HCT116 (cell line): ENCODE results near the gene ERAP2. TPM values are rescaled to one million over a fixed set of nuclear protein-coding genes. Genes with fewer than 3 reads are reported as not detected.
A peak's percentile ranks its signal among the peaks of the same experiment; 100 is the strongest.

ENCODE experiments used
- ATAC-seq: fragments of 200-7000 bp; cut with Tn5 transposase; 2 replicates; pipeline ENCODE4 v1.9.1; 2020; ENCODE audit warnings: mild to moderate bottlenecking, moderate library complexity
- BruUV-seq: library from RNA; stranded (reverse); fragments of 400-500 nt; replicated peaks from 2 replicates; lab custom pipeline; 2021; lab: Mats Ljungman, UMichigan
- CTCF ChIA-PET: fragments of 300-600 bp; sonication (Branson Sonifier 250); formaldehyde crosslinking; loops from one replicate; lab custom pipeline; 2021; ENCODE audit warnings: antibody characterized with exemption; lab: Charles Lee
- POLR2A ChIA-PET: fragments of 300-600, 350-600 bp; sonication (Branson Sonifier 250); formaldehyde crosslinking; loops from one replicate; lab custom pipeline; 2021; ENCODE audit warnings: antibody characterized with exemption; lab: Charles Lee
- RAD21 ChIA-PET, 2 experiments: fragments of 300-600 bp; sonication (Branson Sonifier 250); formaldehyde crosslinking; loops; one replicate each; lab custom pipeline; 2023; ENCODE audit warnings: low total read pairs in 2 of 2; ENCODE audit not compliant: uncharacterized antibody in 2 of 2, unreplicated experiment in 2 of 2, low non-redundant PET in 1 of 2; lab: Charles Lee
- DNase-seq: peaks from one replicate; pipeline ENCODE4 v3.0.0-alpha.2; 2010; ENCODE audit warnings: low read depth, low spot score
- H2AFZ ChIP-seq: fragments of 200-600 bp; shearing (Covaris generic), sonication (generic); 2 replicates; pipeline ENCODE4 v1.6.1; 2017; ENCODE audit warnings: low read depth, mixed run types, mixed read lengths, antibody characterized with exemption, low read length; ENCODE audit not compliant: poor library complexity, severe bottlenecking
- H3K27ac ChIP-seq: 2 replicates; pipeline ENCODE4 v1.5.1; 2012; ENCODE audit warnings: low read depth, low read length
- H3K27me3 ChIP-seq: fragments of 200-600 bp; sonication (generic); 2 replicates; pipeline ENCODE4 v1.6.1; 2016; ENCODE audit warnings: mixed run types, low read length, mixed read lengths; ENCODE audit not compliant: insufficient read depth
- H3K36me3 ChIP-seq, 2 experiments: fragments of 200-500 bp in 1 of 2; fragments of 200-600 bp in 1 of 2; sonication (Bioruptor generic) in 1 of 2; sonication (generic) in 1 of 2; 2 replicates each; pipeline versions ENCODE4 v1.5.1 to v1.6.1; 2014 to 2016; ENCODE audit warnings: low read length in 2 of 2, inconsistent platforms in 1 of 2, mixed read lengths in 1 of 2, mixed run types in 1 of 2; ENCODE audit not compliant: insufficient read depth in 2 of 2, control insufficient read depth in 1 of 2
- H3K4me1 ChIP-seq, 2 experiments: fragments of 200-600 bp in 1 of 2; sonication (generic) in 1 of 2; 2 replicates each; pipeline versions ENCODE4 v1.5.1 to v1.6.1; 2012 to 2017; ENCODE audit warnings: low read length in 2 of 2, inconsistent platforms in 1 of 2, mild to moderate bottlenecking in 1 of 2, mixed read lengths in 1 of 2, mixed run types in 1 of 2, moderate library complexity in 1 of 2; ENCODE audit not compliant: insufficient read depth in 2 of 2, control insufficient read depth in 1 of 2
- H3K4me2 ChIP-seq: fragments of 200-600 bp; sonication (generic); 2 replicates; pipeline ENCODE4 v1.6.1; 2017; ENCODE audit warnings: mixed run types, low read length, mixed read lengths
- H3K4me3 ChIP-seq, 2 experiments: fragments of 200-600 bp in 1 of 2; sonication (generic) in 1 of 2; replicated peaks in 1 of 2; 2 replicates each; pipeline ENCODE4 v1.5.1; 2011 to 2016; ENCODE audit warnings: low read length in 2 of 2, control low read depth in 1 of 2, low read depth in 1 of 2, mild to moderate bottlenecking in 1 of 2, mixed read lengths in 1 of 2, mixed run types in 1 of 2
- H3K79me2 ChIP-seq: fragments of 200-600 bp; sonication (generic); 2 replicates; pipeline ENCODE4 v1.6.1; 2017; ENCODE audit warnings: mild to moderate bottlenecking, mixed run types, low read length, moderate library complexity, mixed read lengths; ENCODE audit not compliant: insufficient read depth
- H3K9ac ChIP-seq: fragments of 200-600 bp; sonication (generic); 2 replicates; pipeline ENCODE4 v1.6.1; 2016; ENCODE audit warnings: low read length, mixed read lengths
- H3K9me2 ChIP-seq: fragments of 200-600 bp; sonication (generic), shearing (Covaris generic); 2 replicates; pipeline ENCODE4 v1.6.1; 2017; ENCODE audit warnings: mixed run types, mild to moderate bottlenecking, moderate library complexity; ENCODE audit not compliant: insufficient read depth
- H3K9me3 ChIP-seq, 2 experiments: fragments of 200-500 bp in 1 of 2; fragments of 200-600 bp in 1 of 2; sonication (Bioruptor generic) in 1 of 2; sonication (generic) in 1 of 2; 2 replicates each; pipeline ENCODE4 v1.6.1; 2014 to 2017; ENCODE audit warnings: low read length in 2 of 2, mixed read lengths in 2 of 2, inconsistent platforms in 1 of 2, low read depth in 1 of 2, mild to moderate bottlenecking in 1 of 2, mixed run types in 1 of 2, moderate library complexity in 1 of 2; ENCODE audit not compliant: control insufficient read depth in 1 of 2, insufficient read depth in 1 of 2
- H4K20me1 ChIP-seq: fragments of 200-600 bp; sonication (generic), shearing (Covaris generic); 2 replicates; pipeline ENCODE4 v1.6.1; 2017; ENCODE audit warnings: mixed run types, mild to moderate bottlenecking, moderate library complexity; ENCODE audit not compliant: insufficient read depth
- ATF3 ChIP-seq: IDR thresholded peaks from 2 replicates; pipeline ENCODE4 v1.6.1; 2012
- CBX3 ChIP-seq: IDR thresholded peaks from 2 replicates; pipeline ENCODE4 v1.6.1; 2012; ENCODE audit warnings: low read depth
- CEBPB ChIP-seq: IDR thresholded peaks from 2 replicates; pipeline ENCODE4 v1.6.1; 2012; ENCODE audit warnings: low read depth
- CTCF ChIP-seq, 3 experiments: fragments of 200-600 bp in 1 of 3; sonication (generic) in 1 of 3; IDR thresholded peaks in 2 of 3; conservative IDR thresholded peaks in 1 of 3; 2 replicates each; pipeline ENCODE4 v1.5.1; 2012 to 2017; ENCODE audit warnings: low read depth in 2 of 3, low read length in 2 of 3, antibody characterized with exemption in 1 of 3, borderline replicate concordance in 1 of 3, control low read depth in 1 of 3, mild to moderate bottlenecking in 1 of 3, mixed read lengths in 1 of 3, mixed run types in 1 of 3, moderate library complexity in 1 of 3; ENCODE audit not compliant: insufficient read depth in 1 of 3
- EGR1 ChIP-seq: IDR thresholded peaks from 2 replicates; pipeline ENCODE4 v1.6.1; 2012; ENCODE audit warnings: low read depth
- ELF1 ChIP-seq: IDR thresholded peaks from 2 replicates; pipeline ENCODE4 v1.6.1; 2012; ENCODE audit warnings: low read depth, borderline replicate concordance
- EZH2phosphoT487 ChIP-seq: fragments of 200-600 bp; IDR thresholded peaks from 2 replicates; pipeline ENCODE4 v1.6.1; 2018; ENCODE audit warnings: antibody characterized with exemption, borderline replicate concordance
- FOSL1 ChIP-seq: IDR thresholded peaks from 2 replicates; pipeline ENCODE4 v1.6.1; 2012; ENCODE audit warnings: low read depth
- MAX ChIP-seq: IDR thresholded peaks from 2 replicates; pipeline ENCODE4 v1.6.1; 2012
- POLR2A ChIP-seq: IDR thresholded peaks from 2 replicates; pipeline ENCODE4 v1.7.0; 2011; ENCODE audit warnings: borderline replicate concordance; ENCODE audit not compliant: insufficient read depth, insufficient read length; ENCODE audit errors: extremely low read depth
- POLR2AphosphoS5 ChIP-seq: IDR thresholded peaks from 2 replicates; pipeline ENCODE4 v1.6.1; 2011; ENCODE audit warnings: mild to moderate bottlenecking, low read depth, low read length, moderate library complexity
- RAD21 ChIP-seq: IDR thresholded peaks from 2 replicates; pipeline ENCODE4 v1.6.1; 2012; ENCODE audit warnings: low read depth, mild to moderate bottlenecking
- SIN3A ChIP-seq: IDR thresholded peaks from 2 replicates; pipeline ENCODE4 v1.6.1; 2012; ENCODE audit warnings: low read depth
- SP1 ChIP-seq: IDR thresholded peaks from 2 replicates; pipeline ENCODE4 v1.6.1; 2012; ENCODE audit warnings: low read depth
- SRF ChIP-seq: IDR thresholded peaks from 2 replicates; pipeline ENCODE4 v1.6.1; 2012; ENCODE audit warnings: low read depth
- TCF7L2 ChIP-seq: IDR thresholded peaks from 2 replicates; pipeline ENCODE4 v1.7.0; 2011; ENCODE audit warnings: borderline replicate concordance, inconsistent platforms; ENCODE audit not compliant: insufficient read depth, insufficient read length; ENCODE audit errors: extremely low read depth
- YY1 ChIP-seq: IDR thresholded peaks from 2 replicates; pipeline ENCODE4 v1.6.1; 2011; ENCODE audit warnings: low read length, low read depth, moderate library complexity, mild to moderate bottlenecking; ENCODE audit not compliant: insufficient replicate concordance; ENCODE audit errors: extremely low read depth
- ZBTB33 ChIP-seq: IDR thresholded peaks from 2 replicates; pipeline ENCODE4 v1.6.1; 2011; ENCODE audit warnings: mild to moderate bottlenecking, low read length, moderate library complexity; ENCODE audit not compliant: insufficient replicate concordance; ENCODE audit errors: extremely low read depth
- ZFX ChIP-seq: fragments of 450-650 bp; IDR thresholded peaks from 2 replicates; pipeline ENCODE4 v1.6.1; 2017
- intact Hi-C: fragments of 100-400 bp; cut with micrococcal nuclease; formaldehyde crosslinking; loops from 2 replicates; pipeline ENCODE4 v1.10.0; 2022
- total RNA-seq: library from RNA; stranded (reverse); gene quantifications from one replicate; pipeline ENCODE4 v1.2.1, GENCODE V29; 2021; ENCODE audit not compliant: unreplicated experiment

The ERAP2 gene
- total RNA-seq, 1 experiment from 2014 or later: 2.2 TPM

- no peak for TF ChIP-seq ZBTB33
- no peak for TF ChIP-seq ATF3
- TF ChIP-seq SP1: peak; percentile 6; the same call in 1 of the 2 replicates
- peak; percentile 65 for TF ChIP-seq FOSL1
These were observed 91.8 kb downstream of the ERAP2 start (continued) for GRCh38 chr5:96968074-96968473.

GRCh38 chr5:96968614-96969013 is 92.3 kb downstream of the ERAP2 start:
- peak overlapping the region in 1 of 2 experiments; percentile 5; a peak in 1 of 4 replicates for H3K4me3 ChIP-seq
- peaks cover 12% of the 10 kb centered on the region for H3K79me2 ChIP-seq
- no peak for DNase-seq
- no peaks in the 10 kb centered on the region for H3K9me2 ChIP-seq
- peaks cover 20 to 21% of the 10 kb centered on the region in 2 experiments for H3K4me1 ChIP-seq
- H4K20me1 ChIP-seq: no peaks in the 10 kb centered on the region
- ChIA-PET POLR2A (interaction anchor here (0.9 kb wide), 1 partner anchor 9 kb away, joined by 3 read pairs; no protein-coding TSS in a partner anchor), CTCF (no interaction called here), RAD21 (no interaction called here)
- H3K4me2 ChIP-seq: peak overlapping the region; percentile 65
- no peaks in the 10 kb centered on the region for H3K36me3 ChIP-seq
- no peaks in the 10 kb centered on the region for H3K27me3 ChIP-seq
- peak; percentile 56 for ATAC-seq
- H3K9ac ChIP-seq: no peak overlapping the region
- TF ChIP-seq TCF7L2 (no peak), YY1 (no peak), ELF1 (no peak), SRF (no peak), POLR2AphosphoS5 (no peak), ZBTB33 (no peak), EZH2phosphoT487 (no peak), CBX3 (no peak), MAX (no peak), SIN3A (no peak), POLR2A (no peak), EGR1 (no peak), ATF3 (no peak), CEBPB (no peak), RAD21 (no peak), CTCF (IDR thresholded peaks at IDR 0.05 in 2 of 3, conservative IDR thresholded peaks at IDR 0.05 in 1 of 3; ENCODE audit: borderline replicate concordance in 1 of 3, insufficient read depth in 1 of 3, low read depth in 2 of 3, low read length in 2 of 3) (no peak), FOSL1 (no peak), ZFX (no peak)
- H3K9me3 ChIP-seq: no peaks in the 10 kb centered on the region
- intact Hi-C loops: no loop called here
- no peak overlapping the region for H2AFZ ChIP-seq
- no TSS peak for BruUV-seq
- H3K27ac ChIP-seq: peak overlapping the region; percentile 0; the same call in 1 of the 2 replicates
